Measurements from ENCODE around the gene SMARCB1. TPM values are rescaled to one million over a fixed set of nuclear protein-coding genes. Genes with fewer than 3 reads are reported as not detected.

SMARCB1 gene
- total and polyA plus RNA-seq, 2 donors (not counting 1 experiment from before 2014, with no cell fraction given), result 20.5 to 86.4 TPM

GRCh38 chr22:23806837-23807236 lies 20.1 kb downstream of the SMARCB1 start:
- no peaks in the 10 kb centered on the region for H4K20me1 ChIP-seq (ENCODE audit: control insufficient read depth, extremely low read depth, insufficient read depth, low read length)
- no peak overlapping the region for H3K4me3 ChIP-seq (replicated peaks in 1 of 4; ENCODE audit: control extremely low read depth in 1 of 4, insufficient read depth in 1 of 4, low read depth in 3 of 4, low read length in 4 of 4)
- no peaks in the 10 kb centered on the region for H3K9me3 ChIP-seq (ENCODE audit: control insufficient read depth, insufficient read depth, low read depth, low read length)
- no peaks in the 10 kb centered on the region for H3K79me2 ChIP-seq (ENCODE audit: control insufficient read depth, insufficient read depth, low read length)
- no peak overlapping the region for H3K4me2 ChIP-seq (ENCODE audit: extremely low read depth, insufficient read depth, low read length)
- H3K27ac ChIP-seq (ENCODE audit: insufficient read depth, low read length), result no peak overlapping the region
- H2AFZ ChIP-seq (ENCODE audit: low read length), result no peak overlapping the region
- H3K9ac ChIP-seq (ENCODE audit: insufficient read depth, low read length), result no peak overlapping the region
- no peaks in the 10 kb centered on the region for H3K4me1 ChIP-seq (ENCODE audit: control insufficient read depth, extremely low read depth, insufficient read depth, low read length)
- DNase-seq (ENCODE audit: low read depth in 2 of 2), result no peak
- H3K27me3 ChIP-seq (ENCODE audit: control insufficient read depth, insufficient read depth, low read length), result no peaks in the 10 kb centered on the region
- peaks cover 16% of the 10 kb centered on the region for H3K36me3 ChIP-seq (ENCODE audit: control insufficient read depth, insufficient read depth, low read length)
- TF ChIP-seq EZH2 (IDR thresholded peaks at IDR 0.05; ENCODE audit: low read length, missing control alignments), result no peak
- TF ChIP-seq, protein P1, sequence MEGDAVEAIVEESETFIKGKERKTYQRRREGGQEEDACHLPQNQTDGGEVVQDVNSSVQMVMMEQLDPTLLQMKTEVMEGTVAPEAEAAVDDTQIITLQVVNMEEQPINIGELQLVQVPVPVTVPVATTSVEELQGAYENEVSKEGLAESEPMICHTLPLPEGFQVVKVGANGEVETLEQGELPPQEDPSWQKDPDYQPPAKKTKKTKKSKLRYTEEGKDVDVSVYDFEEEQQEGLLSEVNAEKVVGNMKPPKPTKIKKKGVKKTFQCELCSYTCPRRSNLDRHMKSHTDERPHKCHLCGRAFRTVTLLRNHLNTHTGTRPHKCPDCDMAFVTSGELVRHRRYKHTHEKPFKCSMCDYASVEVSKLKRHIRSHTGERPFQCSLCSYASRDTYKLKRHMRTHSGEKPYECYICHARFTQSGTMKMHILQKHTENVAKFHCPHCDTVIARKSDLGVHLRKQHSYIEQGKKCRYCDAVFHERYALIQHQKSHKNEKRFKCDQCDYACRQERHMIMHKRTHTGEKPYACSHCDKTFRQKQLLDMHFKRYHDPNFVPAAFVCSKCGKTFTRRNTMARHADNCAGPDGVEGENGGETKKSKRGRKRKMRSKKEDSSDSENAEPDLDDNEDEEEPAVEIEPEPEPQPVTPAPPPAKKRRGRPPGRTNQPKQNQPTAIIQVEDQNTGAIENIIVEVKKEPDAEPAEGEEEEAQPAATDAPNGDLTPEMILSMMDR (conservative IDR thresholded peaks at IDR 0.05 in 1 of 2, IDR thresholded peaks at IDR 0.05 in 1 of 2; ENCODE audit: low read depth in 1 of 2, low read length in 2 of 2), result no peak

- no peak overlapping the region for H3K9ac ChIP-seq (ENCODE audit: insufficient read depth, low read length)
- no peaks in the 10 kb centered on the region for H4K20me1 ChIP-seq (ENCODE audit: control insufficient read depth, extremely low read depth, insufficient read depth, low read length)
- no peaks in the 10 kb centered on the region for H3K4me1 ChIP-seq (ENCODE audit: control insufficient read depth, extremely low read depth, insufficient read depth, low read length)
- no peak overlapping the region for H2AFZ ChIP-seq (ENCODE audit: low read length)
- no peak overlapping the region for H3K4me3 ChIP-seq (replicated peaks in 1 of 4; ENCODE audit: control extremely low read depth in 1 of 4, insufficient read depth in 1 of 4, low read depth in 3 of 4, low read length in 4 of 4)
- peaks cover 12% of the 10 kb centered on the region for H3K36me3 ChIP-seq (ENCODE audit: control insufficient read depth, insufficient read depth, low read length)
- no peak overlapping the region for H3K27ac ChIP-seq (ENCODE audit: insufficient read depth, low read length)
- H3K9me3 ChIP-seq (ENCODE audit: control insufficient read depth, insufficient read depth, low read depth, low read length), result no peaks in the 10 kb centered on the region
- H3K27me3 ChIP-seq (ENCODE audit: control insufficient read depth, insufficient read depth, low read length), result no peaks in the 10 kb centered on the region
- TF ChIP-seq, protein P1 (conservative IDR thresholded peaks at IDR 0.05 in 1 of 2, IDR thresholded peaks at IDR 0.05 in 1 of 2; ENCODE audit: low read depth in 1 of 2, low read length in 2 of 2), result no peak
- no peak for TF ChIP-seq EZH2 (IDR thresholded peaks at IDR 0.05; ENCODE audit: low read length, missing control alignments)
- no peaks in the 10 kb centered on the region for H3K79me2 ChIP-seq (ENCODE audit: control insufficient read depth, insufficient read depth, low read length)
- no peak for DNase-seq (ENCODE audit: low read depth in 2 of 2)
- no peak overlapping the region for H3K4me2 ChIP-seq (ENCODE audit: extremely low read depth, insufficient read depth, low read length)
Measured at GRCh38 chr22:23812378-23812777, 25.6 kb downstream of the SMARCB1 start.

GRCh38 chr22:23815541-23816155 lies 28.9 kb downstream of the SMARCB1 start:
- no peak overlapping the region for H2AFZ ChIP-seq (ENCODE audit: low read length)
- TF ChIP-seq, protein P1 (conservative IDR thresholded peaks at IDR 0.05 in 1 of 2, IDR thresholded peaks at IDR 0.05 in 1 of 2; ENCODE audit: low read depth in 1 of 2, low read length in 2 of 2), result no peak
- TF ChIP-seq EZH2 (IDR thresholded peaks at IDR 0.05; ENCODE audit: low read length, missing control alignments), result no peak
- H3K36me3 ChIP-seq (ENCODE audit: control insufficient read depth, insufficient read depth, low read length), result peaks cover 12% of the 10 kb centered on the region
- no peak overlapping the region for H3K9ac ChIP-seq (ENCODE audit: insufficient read depth, low read length)
- no peaks in the 10 kb centered on the region for H3K27me3 ChIP-seq (ENCODE audit: control insufficient read depth, insufficient read depth, low read length)
- H3K4me1 ChIP-seq (ENCODE audit: control insufficient read depth, extremely low read depth, insufficient read depth, low read length), result no peaks in the 10 kb centered on the region
- H3K27ac ChIP-seq (ENCODE audit: insufficient read depth, low read length), result no peak overlapping the region
- H4K20me1 ChIP-seq (ENCODE audit: control insufficient read depth, extremely low read depth, insufficient read depth, low read length), result no peaks in the 10 kb centered on the region
- H3K79me2 ChIP-seq (ENCODE audit: control insufficient read depth, insufficient read depth, low read length), result no peaks in the 10 kb centered on the region
- no peak overlapping the region for H3K4me3 ChIP-seq (replicated peaks in 1 of 4; ENCODE audit: control extremely low read depth in 1 of 4, insufficient read depth in 1 of 4, low read depth in 3 of 4, low read length in 4 of 4)
- no peak overlapping the region for H3K4me2 ChIP-seq (ENCODE audit: extremely low read depth, insufficient read depth, low read length)
- H3K9me3 ChIP-seq (ENCODE audit: control insufficient read depth, insufficient read depth, low read depth, low read length), result no peaks in the 10 kb centered on the region
- no peak for DNase-seq (ENCODE audit: low read depth in 2 of 2)

Data from fibroblast of lung (primary cell).